Calu3 (cell line): Measurements from ENCODE around the gene IL13. TPM values are rescaled to one million over a fixed set of nuclear protein-coding genes. Genes with fewer than 3 reads are reported as not detected.

Experiments
- BruUV-seq: library from RNA; stranded (reverse); fragments of 400-500 nt; replicated peaks from 2 replicates; lab custom pipeline; 2021; lab: Mats Ljungman, UMichigan
- CTCF ChIA-PET: fragments of 300-600 bp; sonication (Branson Sonifier 250); formaldehyde crosslinking; loops from one replicate; lab custom pipeline; 2022; ENCODE audit warnings: antibody characterized with exemption; lab: Charles Lee
- DNase-seq: peaks from one replicate; pipeline ENCODE4 v3.0.0; 2022
- H3K27ac Mint-ChIP-seq: one replicate; pipeline ENCODE4 v1.8.0; 2022; ENCODE audit warnings: mixed read lengths; ENCODE audit not compliant: unreplicated experiment
- H3K27me3 Mint-ChIP-seq: one replicate; pipeline ENCODE4 v1.8.0; 2022; ENCODE audit warnings: mixed read lengths; ENCODE audit not compliant: unreplicated experiment
- H3K36me3 Mint-ChIP-seq: one replicate; pipeline ENCODE4 v1.8.0; 2022; ENCODE audit warnings: mild to moderate bottlenecking, moderate library complexity, mixed read lengths; ENCODE audit not compliant: insufficient read depth, unreplicated experiment
- H3K4me1 Mint-ChIP-seq: one replicate; pipeline ENCODE4 v1.8.0; 2022; ENCODE audit warnings: mild to moderate bottlenecking, low read depth, mixed read lengths; ENCODE audit not compliant: unreplicated experiment
- H3K4me3 Mint-ChIP-seq: one replicate; pipeline ENCODE4 v1.8.0; 2022; ENCODE audit warnings: mild to moderate bottlenecking, low read depth, moderate library complexity, mixed read lengths; ENCODE audit not compliant: unreplicated experiment
- H3K9me3 Mint-ChIP-seq: one replicate; pipeline ENCODE4 v1.8.0; 2022; ENCODE audit warnings: low read depth, mixed read lengths; ENCODE audit not compliant: unreplicated experiment
- CTCF ChIP-seq: fragments of 200-600 bp; IDR thresholded peaks from one replicate; pipeline ENCODE4 v1.8.0; 2022; ENCODE audit warnings: antibody characterized with exemption; ENCODE audit not compliant: unreplicated experiment
- intact Hi-C: fragments of 100-400 bp; cut with micrococcal nuclease; formaldehyde crosslinking; loops from one replicate; pipeline ENCODE4 v1.10.0; 2022; ENCODE audit not compliant: unreplicated experiment
- total RNA-seq: library from RNA; stranded (reverse); gene quantifications from 2 replicates; pipeline ENCODE4 v1.2.3, GENCODE V29; 2022

IL13 gene
- total RNA-seq, 1 experiment from 2014 or later, result not detected

GRCh38 chr5:132647473-132647872 lies 10.5 kb upstream of the IL13 start:
- intact Hi-C loops, result no loop called here
- no peak for DNase-seq
- Mint-ChIP-seq H3K36me3 (peaks cover 10% of the 10 kb centered on the region), H3K4me3 (no peak overlapping the region), H3K4me1 (no peaks in the 10 kb centered on the region), H3K27me3 (no peaks in the 10 kb centered on the region), H3K27ac (no peak overlapping the region), H3K9me3 (no peaks in the 10 kb centered on the region)
- no peak for TF ChIP-seq CTCF
- no TSS peak for BruUV-seq
- CTCF ChIA-PET, result no interaction called here

DNA sequence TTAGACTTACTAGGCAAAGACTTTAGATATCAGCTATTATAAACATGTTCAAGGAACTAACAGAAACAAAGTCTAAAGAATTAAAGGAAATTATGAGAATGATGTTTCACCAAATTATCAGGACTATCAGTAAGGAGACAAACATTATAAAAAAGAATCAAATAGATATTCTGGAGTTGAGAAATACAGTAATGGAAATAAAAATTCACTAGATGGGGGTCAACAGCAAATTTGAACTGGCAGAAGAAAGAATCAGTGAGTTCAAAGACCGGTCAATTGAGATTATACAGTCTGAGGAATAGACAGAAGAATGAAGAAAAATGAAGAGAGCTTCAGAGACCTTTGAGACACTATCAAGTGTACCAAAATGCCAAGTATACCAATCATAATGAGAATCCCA lies 9.6 kb upstream of the IL13 start:
- H3K27me3 Mint-ChIP-seq, result peaks cover under 1% of the 10 kb centered on the region
- no peak for TF ChIP-seq CTCF
- no peaks in the 10 kb centered on the region for H3K4me1 Mint-ChIP-seq
- CTCF ChIA-PET, result no interaction called here
- TSS peak; percentile 14 for BruUV-seq
- H3K4me3 Mint-ChIP-seq, result no peak overlapping the region
- no peaks in the 10 kb centered on the region for H3K9me3 Mint-ChIP-seq
- no peak overlapping the region for H3K27ac Mint-ChIP-seq
- intact Hi-C loops, result no loop called here
- DNase-seq, result no peak
- H3K36me3 Mint-ChIP-seq, result peaks cover 1% of the 10 kb centered on the region

DNA sequence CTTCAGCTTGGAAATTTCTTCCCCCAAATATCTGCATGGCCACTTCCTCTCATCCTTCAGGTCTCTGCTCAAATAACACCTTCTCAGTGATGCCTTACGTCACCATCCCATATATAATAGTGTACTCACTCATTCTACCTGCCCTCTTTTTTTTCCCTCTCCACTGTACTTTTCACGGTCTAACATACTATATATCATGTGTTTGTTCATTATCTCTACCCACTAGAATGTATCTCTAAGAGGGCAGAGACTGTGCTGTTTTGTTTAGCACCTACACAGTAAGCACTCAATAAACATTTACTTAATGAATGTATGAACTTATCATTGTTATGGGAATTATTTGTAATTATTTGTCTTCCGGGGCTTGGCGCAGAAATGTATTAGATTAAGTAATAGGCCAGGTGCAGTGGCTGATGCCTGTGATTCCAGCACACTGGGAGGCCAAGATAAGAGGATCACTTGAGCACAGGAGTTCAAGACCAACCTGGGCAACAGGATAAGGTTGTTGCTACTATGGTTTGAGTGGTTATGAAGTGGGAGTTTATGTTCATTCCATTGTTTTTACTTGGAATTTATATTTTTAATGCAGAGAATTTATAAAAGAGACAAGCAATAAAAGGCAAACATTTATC lies 6.0 kb upstream of the IL13 start:
- no TSS peak for BruUV-seq
- DNase-seq, result no peak
- Mint-ChIP-seq H3K4me3 (no peak overlapping the region), H3K4me1 (no peaks in the 10 kb centered on the region), H3K36me3 (no peaks in the 10 kb centered on the region), H3K9me3 (no peaks in the 10 kb centered on the region), H3K27me3 (peaks cover 27% of the 10 kb centered on the region), H3K27ac (no peak overlapping the region)
- TF ChIP-seq CTCF, result no peak
- CTCF ChIA-PET, result no interaction called here
- intact Hi-C loops, result no loop called here

- CTCF ChIA-PET, result no interaction called here
- H3K4me1 Mint-ChIP-seq, result no peaks in the 10 kb centered on the region
- intact Hi-C loops, result no loop called here
- peaks cover 35% of the 10 kb centered on the region for H3K27me3 Mint-ChIP-seq
- TF ChIP-seq CTCF, result no peak
- H3K9me3 Mint-ChIP-seq, result no peaks in the 10 kb centered on the region
- no peak for DNase-seq
- BruUV-seq, result no TSS peak
- no peak overlapping the region for H3K4me3 Mint-ChIP-seq
- H3K36me3 Mint-ChIP-seq, result no peaks in the 10 kb centered on the region
- H3K27ac Mint-ChIP-seq, result no peak overlapping the region
Observed at GRCh38 chr5:132653716-132654115, 4.3 kb upstream of the IL13 start.
